MM.1S (cell line): Measurements from ENCODE around the gene DTD1.

ENCODE experiments used
- EZH2phosphoT487 ChIP-seq: fragments of 300-600 bp; sonication (generic); IDR thresholded peaks from 2 replicates; pipeline ENCODE4 v1.6.1; 2018; ENCODE audit warnings: antibody characterized with exemption, low read length
- TF ChIP-seq, protein P1 (sequence below): fragments of 300-600 bp; sonication (generic); IDR thresholded peaks from 2 replicates; pipeline ENCODE4 v1.5.1; 2016; ENCODE audit warnings: antibody characterized with exemption, low read length, mixed read lengths

DNA sequence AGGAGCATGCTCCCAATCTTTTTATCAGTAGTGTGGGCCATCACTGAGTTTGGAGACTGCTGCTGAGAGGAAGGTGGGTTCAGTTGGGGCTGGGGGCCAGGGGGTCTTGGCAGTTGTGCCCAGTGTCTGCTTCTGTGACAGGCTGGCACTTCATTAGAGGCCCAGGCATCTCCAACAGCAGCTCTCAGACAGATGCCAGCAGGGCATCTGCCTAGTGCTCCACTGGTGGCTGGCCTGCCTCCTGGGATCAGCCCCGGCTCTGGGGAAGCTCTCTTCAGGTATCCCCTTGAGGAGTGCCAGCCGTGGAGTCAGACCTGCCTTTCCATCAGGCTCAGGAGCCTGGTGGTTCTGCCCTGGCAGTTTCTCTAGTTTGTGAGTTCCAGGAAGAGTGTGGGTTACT, 77.3 kb downstream of the DTD1 start:
- TF ChIP-seq, protein P1, sequence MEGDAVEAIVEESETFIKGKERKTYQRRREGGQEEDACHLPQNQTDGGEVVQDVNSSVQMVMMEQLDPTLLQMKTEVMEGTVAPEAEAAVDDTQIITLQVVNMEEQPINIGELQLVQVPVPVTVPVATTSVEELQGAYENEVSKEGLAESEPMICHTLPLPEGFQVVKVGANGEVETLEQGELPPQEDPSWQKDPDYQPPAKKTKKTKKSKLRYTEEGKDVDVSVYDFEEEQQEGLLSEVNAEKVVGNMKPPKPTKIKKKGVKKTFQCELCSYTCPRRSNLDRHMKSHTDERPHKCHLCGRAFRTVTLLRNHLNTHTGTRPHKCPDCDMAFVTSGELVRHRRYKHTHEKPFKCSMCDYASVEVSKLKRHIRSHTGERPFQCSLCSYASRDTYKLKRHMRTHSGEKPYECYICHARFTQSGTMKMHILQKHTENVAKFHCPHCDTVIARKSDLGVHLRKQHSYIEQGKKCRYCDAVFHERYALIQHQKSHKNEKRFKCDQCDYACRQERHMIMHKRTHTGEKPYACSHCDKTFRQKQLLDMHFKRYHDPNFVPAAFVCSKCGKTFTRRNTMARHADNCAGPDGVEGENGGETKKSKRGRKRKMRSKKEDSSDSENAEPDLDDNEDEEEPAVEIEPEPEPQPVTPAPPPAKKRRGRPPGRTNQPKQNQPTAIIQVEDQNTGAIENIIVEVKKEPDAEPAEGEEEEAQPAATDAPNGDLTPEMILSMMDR = no peak
- no peak for TF ChIP-seq EZH2phosphoT487
